CD4-positive, alpha-beta memory T cell (primary cell): ENCODE data around the gene MUC5B. TPM values are rescaled to one million over a fixed set of nuclear protein-coding genes. Genes with fewer than 3 reads are reported as not detected.
A peak's percentile ranks its signal among the peaks of the same experiment; 100 is the strongest.

Experiments
- CTCF ChIA-PET: fragments of 350-600 bp; sonication (Branson Sonifier 250); formaldehyde crosslinking; loops from one replicate; lab custom pipeline; 2021; ENCODE audit warnings: inconsistent platforms; ENCODE audit not compliant: partially characterized antibody; lab: Charles Lee
- POLR2A ChIA-PET: fragments of 350-600 bp; sonication (Branson Sonifier 250); formaldehyde crosslinking; loops from one replicate; lab custom pipeline; 2021; ENCODE audit not compliant: partially characterized antibody; lab: Charles Lee
- DNase-seq, 5 donors: peaks; one replicate each; pipeline versions ENCODE4 v3.0.0 to v3.0.0-alpha.2; 2020 to 2022; ENCODE audit warnings: mixed read lengths in 1 of 5
- H3K27ac ChIP-seq: one replicate; pipeline ENCODE4 v1.7.0; 2013; ENCODE audit warnings: low read depth, low read length
- H3K27me3 ChIP-seq: 2 replicates; pipeline ENCODE4 v1.7.0; 2013; ENCODE audit warnings: mild to moderate bottlenecking, low read length, moderate library complexity; ENCODE audit not compliant: insufficient read depth
- H3K36me3 ChIP-seq: 2 replicates; pipeline ENCODE4 v1.7.0; 2013; ENCODE audit warnings: mild to moderate bottlenecking, low read length, moderate library complexity; ENCODE audit not compliant: insufficient read depth
- H3K4me1 ChIP-seq: 2 replicates; pipeline ENCODE4 v1.7.0; 2013; ENCODE audit warnings: mild to moderate bottlenecking, low read length, moderate library complexity; ENCODE audit not compliant: insufficient read depth
- H3K4me3 ChIP-seq, 2 donors: one replicate each; pipeline ENCODE4 v1.7.0; 2013; ENCODE audit warnings: low read length in 2 of 2, mild to moderate bottlenecking in 1 of 2
- H3K9me3 ChIP-seq, 2 donors: one replicate each; pipeline ENCODE4 v1.7.0; 2013; ENCODE audit warnings: low read length in 2 of 2, control low read depth in 1 of 2; ENCODE audit not compliant: control insufficient read depth in 1 of 2
- H3K27ac Mint-ChIP-seq, 7 donors: one replicate each; pipeline ENCODE4 v1.8.0; 2020 to 2021; ENCODE audit warnings: mixed read lengths in 7 of 7, mild to moderate bottlenecking in 6 of 7, inconsistent platforms in 3 of 7, moderate library complexity in 3 of 7
- H3K27me3 Mint-ChIP-seq, 2 donors: one replicate each; pipeline ENCODE4 v1.8.0; 2020 to 2021; ENCODE audit warnings: mixed read lengths in 2 of 2
- H3K36me3 Mint-ChIP-seq, 2 donors: one replicate each; pipeline ENCODE4 v1.8.0; 2020 to 2021; ENCODE audit warnings: mixed read lengths in 2 of 2, inconsistent platforms in 1 of 2, mild to moderate bottlenecking in 1 of 2
- H3K4me1 Mint-ChIP-seq, 4 donors: one replicate each; pipeline ENCODE4 v1.8.0; 2020 to 2021; ENCODE audit warnings: mixed read lengths in 4 of 4, mild to moderate bottlenecking in 1 of 4
- H3K4me3 Mint-ChIP-seq, 8 donors: one replicate each; pipeline ENCODE4 v1.8.0; 2020 to 2021; ENCODE audit warnings: mixed read lengths in 8 of 8, mild to moderate bottlenecking in 7 of 8, moderate library complexity in 6 of 8, inconsistent platforms in 3 of 8
- H3K9me3 Mint-ChIP-seq, 8 donors: one replicate each; pipeline ENCODE4 v1.8.0; 2020 to 2021; ENCODE audit warnings: mixed read lengths in 8 of 8, mild to moderate bottlenecking in 5 of 8, inconsistent platforms in 3 of 8, moderate library complexity in 1 of 8
- intact Hi-C: fragments of 100-400 bp; cut with micrococcal nuclease; formaldehyde crosslinking; loops from one replicate; pipeline ENCODE4 v1.15.1; 2023
- polyA plus RNA-seq, 2 donors: library from polyadenylated mRNA; unstranded; fragments of 300-500 nt; fragmentation: Illumina TruSeq; gene quantifications; one replicate each; pipeline ENCODE4 v1.2.3, GENCODE V29; 2021
- total RNA-seq, 2 experiments: library from RNA; stranded (reverse); gene quantifications; one replicate each; pipeline ENCODE4 v1.2.3, GENCODE V29; 2021

The MUC5B gene
- total and polyA plus RNA-seq, 4 experiments from 2014 or later, result not detected

- CTCF ChIA-PET, result interaction anchor here (0.9 to 2.0 kb wide), 4 partner anchors 21 to 372 kb away, joined by 3 to 9 read pairs (median 4); partner anchors contain the start of gene MUC5B
- no peaks in the 10 kb centered on the region for H3K4me1 Mint-ChIP-seq
- H3K36me3 Mint-ChIP-seq, result no peaks in the 10 kb centered on the region
- no peak overlapping the region for H3K4me3 Mint-ChIP-seq
- H3K27me3 Mint-ChIP-seq, result peaks cover 0 to 3% of the 10 kb centered on the region in 2 donors
- H3K27ac Mint-ChIP-seq, result no peak overlapping the region
- Histone ChIP-seq H3K4me3 (no peak overlapping the region), H3K36me3 (no peaks in the 10 kb centered on the region), H3K4me1 (no peaks in the 10 kb centered on the region), H3K9me3 (no peaks in the 10 kb centered on the region), H3K27ac (no peak overlapping the region), H3K27me3 (no peaks in the 10 kb centered on the region)
- POLR2A ChIA-PET, result interaction anchor here (0.7 to 1.7 kb wide), 2 partner anchors 373 to 479 kb away, joined by 3 to 6 read pairs; no protein-coding TSS in a partner anchor
- no peaks in the 10 kb centered on the region for H3K9me3 Mint-ChIP-seq
- no peak for DNase-seq
- intact Hi-C loops, result no loop called here
These were observed 20.6 kb upstream of the MUC5B start for GRCh38 chr11:1202154-1202775.

- Histone ChIP-seq H3K4me1 (no peaks in the 10 kb centered on the region), H3K27ac (no peak overlapping the region), H3K27me3 (no peaks in the 10 kb centered on the region), H3K9me3 (no peaks in the 10 kb centered on the region), H3K4me3 (no peak overlapping the region), H3K36me3 (no peaks in the 10 kb centered on the region)
- no peak overlapping the region for H3K27ac Mint-ChIP-seq
- peaks cover 0 to 3% of the 10 kb centered on the region in 2 donors for H3K27me3 Mint-ChIP-seq
- peak; percentile 37 to 61 (median 49) for DNase-seq
- H3K4me3 Mint-ChIP-seq, result no peak overlapping the region
- intact Hi-C loops, result no loop called here
- ChIA-PET POLR2A (interaction anchor here (0.7 to 1.7 kb wide), 2 partner anchors 372 to 480 kb away, joined by 3 to 6 read pairs; no protein-coding TSS in a partner anchor), CTCF (interaction anchor here (0.9 to 2.0 kb wide), 4 partner anchors 20 to 371 kb away, joined by 3 to 9 read pairs (median 4); partner anchors contain the start of gene MUC5B)
- H3K9me3 Mint-ChIP-seq, result no peaks in the 10 kb centered on the region
- H3K4me1 Mint-ChIP-seq, result no peaks in the 10 kb centered on the region
- no peaks in the 10 kb centered on the region for H3K36me3 Mint-ChIP-seq
These were observed 19.9 kb upstream of the MUC5B start for GRCh38 chr11:1202776-1203504.

GRCh38 chr11:1203505-1204271 lies 19.2 kb upstream of the MUC5B start:
- no peaks in the 10 kb centered on the region for H3K36me3 Mint-ChIP-seq
- H3K4me1 ChIP-seq, result no peaks in the 10 kb centered on the region
- no peaks in the 10 kb centered on the region for H3K36me3 ChIP-seq
- H3K27ac Mint-ChIP-seq, result no peak overlapping the region
- intact Hi-C loops, result no loop called here
- H3K27me3 ChIP-seq, result no peaks in the 10 kb centered on the region
- ChIA-PET CTCF (interaction anchor here (1.2 to 1.6 kb wide), 2 partner anchors 10 to 311 kb away, joined by 4 to 6 read pairs; no protein-coding TSS in a partner anchor), POLR2A (no interaction called here)
- H3K4me3 Mint-ChIP-seq, result no peak overlapping the region
- no peaks in the 10 kb centered on the region for H3K9me3 Mint-ChIP-seq
- H3K27ac ChIP-seq, result no peak overlapping the region
- H3K4me3 ChIP-seq, result no peak overlapping the region
- H3K27me3 Mint-ChIP-seq, result peaks cover under 1 to 3% of the 10 kb centered on the region in 2 donors
- H3K4me1 Mint-ChIP-seq, result no peaks in the 10 kb centered on the region
- peak in 1 of 5 donors; percentile 31 for DNase-seq
- H3K9me3 ChIP-seq, result no peaks in the 10 kb centered on the region

DNA sequence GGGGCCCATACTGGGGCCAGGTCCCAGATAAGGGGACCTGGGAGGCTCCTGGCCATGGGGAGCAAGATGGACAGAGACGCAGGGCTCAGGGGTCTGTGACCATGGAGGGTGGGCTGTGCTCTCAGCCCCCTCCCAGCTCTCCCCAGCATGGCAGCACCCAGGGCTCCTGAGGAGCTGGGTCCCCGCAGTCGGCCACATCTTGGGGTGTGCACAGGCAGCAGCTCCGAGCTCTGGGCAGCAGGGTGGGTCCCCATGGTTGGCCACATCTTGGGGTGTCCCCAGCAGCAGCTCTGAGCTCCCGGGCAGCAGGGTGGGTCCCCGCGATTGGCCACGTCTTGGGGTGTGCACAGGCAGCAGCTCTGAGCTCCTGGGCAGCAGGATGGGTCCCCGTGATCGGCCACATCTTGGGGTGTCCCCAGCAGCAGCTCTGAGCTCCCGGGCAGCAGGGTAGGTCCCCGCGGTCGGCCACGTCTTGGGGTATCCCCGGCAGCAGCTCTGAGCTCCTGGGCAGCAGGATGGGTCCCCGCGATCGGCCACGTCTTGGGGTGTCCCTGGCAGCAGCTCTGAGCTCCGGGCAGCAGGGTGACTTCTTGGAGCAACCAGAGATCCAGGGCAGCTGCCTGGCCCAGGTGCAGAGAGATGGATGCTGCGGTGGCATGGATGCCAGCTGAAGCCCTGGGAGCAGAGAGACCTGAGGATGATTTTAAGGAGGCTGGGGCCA lies 18.3 kb upstream of the MUC5B start:
- Mint-ChIP-seq H3K9me3 (peaks cover 0 to 2% (median 0%) of the 10 kb centered on the region in 8 donors), H3K36me3 (no peaks in the 10 kb centered on the region), H3K27me3 (peaks cover 2 to 7% of the 10 kb centered on the region in 2 donors), H3K4me3 (no peak overlapping the region), H3K27ac (no peak overlapping the region), H3K4me1 (no peaks in the 10 kb centered on the region)
- H3K27me3 ChIP-seq, result no peaks in the 10 kb centered on the region
- CTCF ChIA-PET, result interaction anchor here (1.1 to 1.6 kb wide), 3 partner anchors 9 to 370 kb away, joined by 3 to 6 read pairs (median 4); no protein-coding TSS in a partner anchor
- intact Hi-C loops, result no loop called here
- DNase-seq, result peak in 1 of 5 donors; percentile 11
- no peaks in the 10 kb centered on the region for H3K36me3 ChIP-seq
- no peaks in the 10 kb centered on the region for H3K9me3 ChIP-seq
- no peaks in the 10 kb centered on the region for H3K4me1 ChIP-seq
- POLR2A ChIA-PET, result interaction anchor here (0.7 kb wide), 1 partner anchor 369 kb away, joined by 4 read pairs; no protein-coding TSS in a partner anchor
- H3K27ac ChIP-seq, result no peak overlapping the region
- H3K4me3 ChIP-seq, result no peak overlapping the region

DNA sequence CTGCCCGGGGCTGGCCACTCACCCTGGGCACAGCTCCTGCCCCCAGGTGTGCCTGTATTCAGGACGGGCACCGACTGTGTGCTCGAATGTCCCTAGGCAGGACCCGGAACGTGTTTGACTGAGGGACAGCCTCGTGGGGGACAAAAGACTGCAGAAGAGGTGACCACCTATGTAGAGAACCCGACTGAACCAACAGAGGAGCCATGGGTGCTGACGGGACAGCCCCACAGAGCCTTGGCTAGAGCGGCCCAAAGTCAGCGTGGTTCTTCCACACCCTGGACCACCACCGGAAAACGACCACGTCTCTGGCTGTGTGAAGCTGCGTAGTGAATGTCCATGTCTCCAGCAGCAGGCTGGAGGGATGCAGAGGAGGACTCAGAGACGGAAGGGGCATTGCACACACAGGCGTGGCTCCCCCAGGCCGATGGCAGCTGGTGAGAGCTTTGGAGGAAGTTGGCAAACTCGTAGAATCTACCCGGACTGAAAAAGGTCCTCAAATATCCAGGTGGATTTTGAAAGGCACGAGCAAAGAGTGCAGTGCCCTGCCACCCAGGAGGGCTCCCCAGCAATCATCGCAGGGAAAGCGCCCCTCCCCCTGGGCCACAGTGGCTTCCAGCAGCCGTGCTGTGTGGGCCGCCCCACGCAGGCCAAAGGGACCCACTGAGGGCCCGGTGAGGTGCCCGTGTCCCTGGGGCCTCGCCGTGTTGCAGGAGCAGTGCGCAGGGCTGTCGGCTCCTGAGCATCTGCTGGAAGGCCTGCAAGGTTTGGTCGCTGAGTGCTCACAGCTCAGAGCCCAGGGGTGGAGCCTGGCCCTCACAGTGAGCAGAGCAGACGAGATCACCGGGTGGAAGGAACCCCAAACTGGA lies 17.5 kb upstream of the MUC5B start:
- intact Hi-C loops, result no loop called here
- ChIA-PET POLR2A (interaction anchor here (0.7 kb wide), 1 partner anchor 368 kb away, joined by 4 read pairs; no protein-coding TSS in a partner anchor), CTCF (interaction anchor here (1.1 to 1.6 kb wide), 3 partner anchors 8 to 370 kb away, joined by 3 to 6 read pairs (median 4); no protein-coding TSS in a partner anchor)
- no peak for DNase-seq
- Mint-ChIP-seq H3K27me3 (peaks cover 2 to 7% of the 10 kb centered on the region in 2 donors), H3K4me3 (no peak overlapping the region), H3K9me3 (peaks cover 0 to 6% (median 2%) of the 10 kb centered on the region in 8 donors), H3K36me3 (no peaks in the 10 kb centered on the region), H3K27ac (no peak overlapping the region), H3K4me1 (no peaks in the 10 kb centered on the region)
- Histone ChIP-seq H3K4me3 (no peak overlapping the region), H3K27me3 (no peaks in the 10 kb centered on the region), H3K9me3 (no peaks in the 10 kb centered on the region), H3K4me1 (no peaks in the 10 kb centered on the region), H3K36me3 (no peaks in the 10 kb centered on the region), H3K27ac (no peak overlapping the region)

GRCh38 chr11:1205987-1206331 lies 16.9 kb upstream of the MUC5B start:
- H3K27me3 ChIP-seq, result no peaks in the 10 kb centered on the region
- no peaks in the 10 kb centered on the region for H3K9me3 ChIP-seq
- no peak overlapping the region for H3K4me3 ChIP-seq
- H3K4me1 Mint-ChIP-seq, result no peaks in the 10 kb centered on the region
- H3K27me3 Mint-ChIP-seq, result peaks cover 2 to 7% of the 10 kb centered on the region in 2 donors
- no peak overlapping the region for H3K27ac ChIP-seq
- no peak for DNase-seq
- no peak overlapping the region for H3K27ac Mint-ChIP-seq
- H3K4me1 ChIP-seq, result no peaks in the 10 kb centered on the region
- H3K4me3 Mint-ChIP-seq, result no peak overlapping the region
- CTCF ChIA-PET, result no interaction called here
- POLR2A ChIA-PET, result no interaction called here
- H3K9me3 Mint-ChIP-seq, result peaks cover 0 to 11% (median 8%) of the 10 kb centered on the region in 8 donors
- intact Hi-C loops, result no loop called here
- no peaks in the 10 kb centered on the region for H3K36me3 Mint-ChIP-seq
- H3K36me3 ChIP-seq, result no peaks in the 10 kb centered on the region
